Activated T-cell treated with anti-CD3 and anti-CD28 coated beads, Interleukin-2, amount 50 U/mL, for 72 hours (primary cell): Measurements from ENCODE around the gene RUVBL1. TPM values are rescaled to one million over a fixed set of nuclear protein-coding genes. Genes with fewer than 3 reads are reported as not detected.

Experiments used
- ATAC-seq, 2 donors: fragments of 150-1000 bp; cut with Tn5 transposase; replicated peaks in 1 of 2; 2 replicates each; pipeline ENCODE4 v1.10.0; 2021; ENCODE audit warnings: moderate library complexity in 2 of 2, mild to moderate bottlenecking in 1 of 2
- DNase-seq, 2 donors: peaks; one replicate each; pipeline ENCODE4 v3.0.0; 2021 to 2022; ENCODE audit warnings: mixed read lengths in 1 of 2
- H3K27ac Mint-ChIP-seq: one replicate; pipeline ENCODE4 v1.8.0; 2022; ENCODE audit warnings: mild to moderate bottlenecking, moderate library complexity, mixed read lengths
- H3K27me3 Mint-ChIP-seq: one replicate; pipeline ENCODE4 v1.8.0; 2022; ENCODE audit warnings: low read depth, mixed read lengths
- H3K36me3 Mint-ChIP-seq, 2 donors: one replicate each; pipeline ENCODE4 v1.8.0; 2022; ENCODE audit warnings: mixed read lengths in 2 of 2, mild to moderate bottlenecking in 1 of 2; ENCODE audit not compliant: insufficient read depth in 2 of 2
- H3K4me1 Mint-ChIP-seq: one replicate; pipeline ENCODE4 v1.8.0; 2022; ENCODE audit warnings: low read depth, mixed read lengths
- H3K4me3 Mint-ChIP-seq, 2 donors: one replicate each; pipeline ENCODE4 v1.8.0; 2022; ENCODE audit warnings: mild to moderate bottlenecking in 2 of 2, mixed read lengths in 2 of 2, moderate library complexity in 2 of 2
- H3K9me3 Mint-ChIP-seq, 2 donors: one replicate each; pipeline ENCODE4 v1.8.0; 2022; ENCODE audit warnings: mixed read lengths in 2 of 2
- total RNA-seq, 2 donors: library from RNA; stranded (reverse); gene quantifications; one replicate each; pipeline ENCODE4 v1.2.3, GENCODE V29; 2022

Gene RUVBL1
- total RNA-seq, 2 donors from 2014 or later, result 39.7 to 50.4 TPM

GRCh38 chr3:128066676-128067075 is 56.9 kb downstream of the RUVBL1 start:
- no peak overlapping the region for H3K27ac Mint-ChIP-seq
- DNase-seq (no peak), ATAC-seq (no peak)
- no peaks in the 10 kb centered on the region for H3K9me3 Mint-ChIP-seq
- H3K27me3 Mint-ChIP-seq, result no peaks in the 10 kb centered on the region
- peaks cover 7% of the 10 kb centered on the region for H3K4me1 Mint-ChIP-seq
- no peak overlapping the region for H3K4me3 Mint-ChIP-seq
- H3K36me3 Mint-ChIP-seq, result peaks cover 20 to 47% of the 10 kb centered on the region in 2 donors

- Mint-ChIP-seq H3K27me3 (no peaks in the 10 kb centered on the region), H3K9me3 (no peaks in the 10 kb centered on the region), H3K36me3 (peaks cover 23 to 53% of the 10 kb centered on the region in 2 donors), H3K4me3 (no peak overlapping the region), H3K4me1 (peaks cover 11% of the 10 kb centered on the region), H3K27ac (no peak overlapping the region)
- ATAC-seq, result no peak
- DNase-seq, result no peak
Observed at GRCh38 chr3:128066114-128066513, 57.5 kb downstream of the RUVBL1 start.

DNA sequence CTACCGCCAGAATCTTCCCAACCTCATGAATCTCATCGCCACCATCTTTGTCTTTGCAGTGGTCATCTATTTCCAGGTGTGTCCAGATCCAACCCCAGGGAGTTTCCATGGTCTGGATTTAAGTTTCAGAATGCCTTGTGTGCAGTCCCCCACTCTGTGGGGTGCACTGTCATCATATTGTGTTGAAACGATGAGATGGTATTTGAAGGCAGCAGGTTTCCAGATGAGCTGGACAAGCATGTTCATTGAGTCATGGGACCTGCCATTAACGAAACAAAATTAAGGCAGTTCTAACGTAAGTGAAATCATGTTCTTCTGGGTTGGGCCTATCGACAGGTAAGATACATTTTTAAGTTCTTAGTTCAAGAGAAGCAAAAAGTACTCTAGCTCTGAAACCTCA is 58.6 kb downstream of the RUVBL1 start:
- H3K4me1 Mint-ChIP-seq, result peaks cover 11% of the 10 kb centered on the region
- no peaks in the 10 kb centered on the region for H3K9me3 Mint-ChIP-seq
- DNase-seq (no peak), ATAC-seq (no peak)
- no peak overlapping the region for H3K27ac Mint-ChIP-seq
- H3K36me3 Mint-ChIP-seq, result peaks cover 22 to 56% of the 10 kb centered on the region in 2 donors
- H3K27me3 Mint-ChIP-seq, result no peaks in the 10 kb centered on the region
- no peak overlapping the region for H3K4me3 Mint-ChIP-seq

DNA sequence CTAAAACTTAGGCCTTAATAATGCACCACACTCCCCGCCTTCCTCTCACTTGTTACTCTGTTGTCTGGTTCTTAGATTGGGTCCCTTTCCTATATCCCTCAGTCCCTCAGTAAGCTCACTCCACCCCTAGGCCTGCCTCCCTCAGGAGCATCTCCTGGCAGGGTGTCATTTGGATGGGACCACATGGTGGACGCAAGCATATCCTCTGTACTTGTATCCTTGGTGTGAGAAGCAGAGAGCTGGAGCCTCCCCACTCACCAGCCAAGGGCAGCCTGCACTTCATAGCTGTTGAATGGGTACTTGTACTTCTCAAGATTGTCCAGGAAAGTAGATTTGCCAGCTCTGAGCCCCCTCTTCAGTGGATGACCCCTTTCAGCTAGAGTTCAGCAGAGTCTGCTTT is 59.7 kb downstream of the RUVBL1 start:
- no peak for ATAC-seq
- H3K36me3 Mint-ChIP-seq, result peaks cover 25 to 64% of the 10 kb centered on the region in 2 donors
- no peaks in the 10 kb centered on the region for H3K27me3 Mint-ChIP-seq
- no peak for DNase-seq
- H3K27ac Mint-ChIP-seq, result no peak overlapping the region
- H3K9me3 Mint-ChIP-seq, result no peaks in the 10 kb centered on the region
- no peak overlapping the region for H3K4me3 Mint-ChIP-seq
- peaks cover 11% of the 10 kb centered on the region for H3K4me1 Mint-ChIP-seq

DNA sequence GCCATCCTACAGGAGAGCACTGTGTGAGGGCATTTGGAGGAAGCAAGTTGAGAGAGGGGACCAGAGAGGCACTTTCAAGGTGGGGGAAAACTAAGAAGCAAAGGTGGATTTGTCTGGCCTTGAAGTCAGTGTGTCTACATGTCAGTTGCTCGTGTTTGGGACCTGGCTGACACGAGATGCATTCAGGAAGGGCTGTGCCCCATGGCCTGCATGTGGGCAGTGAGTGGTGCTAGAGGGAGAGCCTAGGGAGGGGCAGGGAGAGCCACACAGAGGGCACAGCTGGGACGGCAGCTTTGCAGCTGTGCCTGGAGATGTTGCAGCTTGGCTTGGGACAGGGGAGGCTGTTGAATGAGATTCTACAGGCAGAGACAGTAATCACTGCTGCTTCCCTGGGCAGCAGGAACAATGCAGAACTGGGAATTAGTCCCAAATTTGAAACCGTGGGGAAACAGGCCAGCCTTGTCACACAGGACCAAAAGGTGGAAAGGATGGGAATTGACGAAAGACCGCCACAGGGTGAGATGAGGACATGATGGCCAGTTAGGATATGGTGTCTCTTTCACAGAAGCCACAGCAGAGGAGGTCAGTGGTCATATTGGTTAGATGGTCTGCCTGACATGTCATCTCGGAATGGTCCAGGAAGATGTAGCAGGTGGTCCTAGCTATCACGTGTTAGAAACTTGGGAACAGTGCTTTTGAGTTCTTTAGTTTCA is 61.4 kb downstream of the RUVBL1 start:
- Mint-ChIP-seq H3K27ac (no peak overlapping the region), H3K4me1 (peaks cover 11% of the 10 kb centered on the region), H3K4me3 (no peak overlapping the region), H3K9me3 (no peaks in the 10 kb centered on the region), H3K27me3 (no peaks in the 10 kb centered on the region), H3K36me3 (peaks cover 21 to 53% of the 10 kb centered on the region in 2 donors)
- ATAC-seq, result peak in 1 of 2 donors; percentile 36
- DNase-seq, result no peak

DNA sequence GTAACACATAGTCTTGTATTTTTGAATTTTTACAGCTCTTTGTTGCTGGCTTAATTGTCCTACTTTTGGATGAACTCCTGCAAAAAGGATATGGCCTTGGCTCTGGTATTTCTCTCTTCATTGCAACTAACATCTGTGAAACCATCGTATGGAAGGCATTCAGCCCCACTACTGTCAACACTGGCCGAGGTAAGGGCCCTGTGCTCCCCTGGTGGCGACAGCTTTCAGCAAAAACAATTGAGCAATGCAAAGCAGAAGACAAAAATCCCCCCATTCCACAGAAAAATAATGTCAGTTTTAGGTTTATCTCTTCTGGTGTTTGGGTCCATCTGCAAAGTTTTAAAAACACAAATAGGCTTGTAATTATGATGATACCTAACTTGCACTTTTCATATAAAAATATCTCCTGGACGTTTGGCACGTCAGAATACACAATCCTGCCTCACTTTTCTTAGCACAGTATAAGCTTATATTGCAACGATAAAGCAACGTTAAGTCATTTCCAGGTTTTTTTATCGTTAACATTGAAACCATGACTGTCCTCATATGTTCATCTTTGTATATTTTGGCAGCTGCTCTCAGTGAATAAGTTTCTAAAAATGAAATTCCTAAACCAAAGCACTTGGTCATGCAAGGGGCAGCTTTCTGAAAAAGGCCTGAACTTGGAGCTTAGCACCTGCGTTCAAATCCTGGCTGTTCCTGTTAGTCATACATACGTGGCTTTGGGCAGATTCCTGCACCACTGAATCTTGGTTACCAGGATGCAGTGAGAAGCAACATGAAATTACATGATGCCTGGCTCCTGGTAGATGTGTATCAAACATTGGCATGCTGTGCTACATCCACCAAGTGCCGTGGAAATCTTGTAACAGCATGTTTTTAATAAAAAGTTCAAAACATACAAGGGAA is 62.9 kb downstream of the RUVBL1 start:
- no peak overlapping the region for H3K4me3 Mint-ChIP-seq
- DNase-seq (no peak), ATAC-seq (no peak)
- H3K9me3 Mint-ChIP-seq, result no peaks in the 10 kb centered on the region
- peaks cover 21 to 56% of the 10 kb centered on the region in 2 donors for H3K36me3 Mint-ChIP-seq
- no peak overlapping the region for H3K27ac Mint-ChIP-seq
- peaks cover 13% of the 10 kb centered on the region for H3K4me1 Mint-ChIP-seq
- no peaks in the 10 kb centered on the region for H3K27me3 Mint-ChIP-seq

- Mint-ChIP-seq H3K9me3 (no peaks in the 10 kb centered on the region), H3K36me3 (peaks cover 22 to 42% of the 10 kb centered on the region in 2 donors), H3K27ac (peak overlapping the region; percentile 100), H3K4me3 (no peak overlapping the region), H3K27me3 (no peaks in the 10 kb centered on the region), H3K4me1 (peaks cover 38% of the 10 kb centered on the region)
- ATAC-seq, result no peak
- no peak for DNase-seq
Observed at GRCh38 chr3:128056258-128056657, 67.4 kb downstream of the RUVBL1 start.

- Mint-ChIP-seq H3K4me3 (peak overlapping the region; percentile 91 to 98), H3K4me1 (peaks cover 41% of the 10 kb centered on the region), H3K27ac (peak overlapping the region; percentile 100), H3K27me3 (no peaks in the 10 kb centered on the region), H3K9me3 (no peaks in the 10 kb centered on the region), H3K36me3 (peaks cover 17 to 28% of the 10 kb centered on the region in 2 donors)
- no peak for DNase-seq
- no peak for ATAC-seq
Observed at GRCh38 chr3:128054367-128054766, 69.2 kb downstream of the RUVBL1 start.

- Mint-ChIP-seq H3K4me1 (peaks cover 41% of the 10 kb centered on the region), H3K27ac (peak overlapping the region; percentile 100), H3K4me3 (peak overlapping the region; percentile 91 to 98), H3K9me3 (no peaks in the 10 kb centered on the region), H3K27me3 (no peaks in the 10 kb centered on the region), H3K36me3 (peaks cover 17 to 22% of the 10 kb centered on the region in 2 donors)
- no peak for DNase-seq
- ATAC-seq, result no peak
Observed at GRCh38 chr3:128053614-128054013, 70.0 kb downstream of the RUVBL1 start.

GRCh38 chr3:128052595-128053351 is 70.8 kb downstream of the RUVBL1 start:
- peak in 1 of 2 donors; percentile 5 for ATAC-seq
- no peaks in the 10 kb centered on the region for H3K27me3 Mint-ChIP-seq
- peaks cover 17 to 22% of the 10 kb centered on the region in 2 donors for H3K36me3 Mint-ChIP-seq
- peak overlapping the region; percentile 91 to 98 for H3K4me3 Mint-ChIP-seq
- no peak for DNase-seq
- H3K4me1 Mint-ChIP-seq, result peaks cover 41% of the 10 kb centered on the region
- H3K9me3 Mint-ChIP-seq, result no peaks in the 10 kb centered on the region
- peak overlapping the region; percentile 100 for H3K27ac Mint-ChIP-seq

- Mint-ChIP-seq H3K4me3 (peak within 1 kb of the TSS; percentile 91 to 98), H3K9me3 (no peaks in the 10 kb centered on the region), H3K27me3 (no peaks in the 10 kb centered on the region), H3K27ac (peak within 1 kb of the TSS; percentile 100), H3K36me3 (peaks cover 17 to 22% of the 10 kb centered on the region in 2 donors), H3K4me1 (peaks cover 41% of the 10 kb centered on the region)
- DNase-seq (peak; percentile 96 to 99), ATAC-seq (peak; percentile 94 to 95)
Observed at GRCh38 chr3:128051837-128052594, 71.6 kb downstream of the RUVBL1 start, which contains the start of gene SEC61A1. SEC61A1 (plus strand) TSS chr3:128052437; CDS start chr3:128052553, 116 bp downstream.

GRCh38 chr3:128051459-128051836 is 72.2 kb downstream of the RUVBL1 start:
- H3K36me3 Mint-ChIP-seq, result peaks cover 17 to 20% of the 10 kb centered on the region in 2 donors
- H3K27ac Mint-ChIP-seq, result peak overlapping the region; percentile 97
- no peaks in the 10 kb centered on the region for H3K27me3 Mint-ChIP-seq
- H3K9me3 Mint-ChIP-seq, result no peaks in the 10 kb centered on the region
- H3K4me1 Mint-ChIP-seq, result peaks cover 41% of the 10 kb centered on the region
- DNase-seq, result no peak
- H3K4me3 Mint-ChIP-seq, result peak overlapping the region; percentile 91 to 98
- no peak for ATAC-seq
